Neural progenitor cell (in vitro differentiated cells): ENCODE results near the gene PYDC1. TPM values are rescaled to one million over a fixed set of nuclear protein-coding genes. Genes with fewer than 3 reads are reported as not detected.

ENCODE experiments used
- DNase-seq: peaks from one replicate; pipeline ENCODE4 v3.0.0-alpha.2; 2016; ENCODE audit warnings: low spot score
- H2AFZ ChIP-seq: fragments of 200-600 bp; sonication (generic); replicated peaks from 2 replicates; pipeline ENCODE4 v1.6.1; 2016; ENCODE audit warnings: antibody characterized with exemption
- H3F3A ChIP-seq: fragments of 200-600 bp; sonication (generic); 2 replicates; pipeline ENCODE4 v1.6.1; 2016; ENCODE audit warnings: antibody characterized with exemption, low read depth
- H3K27ac ChIP-seq: fragments of 200-600 bp; sonication (generic); 2 replicates; pipeline ENCODE4 v1.5.1; 2016; ENCODE audit warnings: mild to moderate bottlenecking
- H3K27me3 ChIP-seq: fragments of 200-600 bp; sonication (generic); 2 replicates; pipeline ENCODE4 v1.6.1; 2016; ENCODE audit warnings: mild to moderate bottlenecking, moderate library complexity
- H3K36me3 ChIP-seq: fragments of 200-600 bp; sonication (generic); 2 replicates; pipeline ENCODE4 v1.5.1; 2016
- H3K4me1 ChIP-seq: fragments of 200-600 bp; sonication (generic); 2 replicates; pipeline ENCODE4 v1.6.1; 2016; ENCODE audit warnings: mixed run types
- H3K4me2 ChIP-seq: fragments of 200-600 bp; sonication (generic); 2 replicates; pipeline ENCODE4 v1.6.1; 2016
- H3K4me3 ChIP-seq: fragments of 200-600 bp; sonication (generic); 2 replicates; pipeline ENCODE4 v1.5.1; 2016
- H3K79me2 ChIP-seq: fragments of 200-600 bp; sonication (generic); 2 replicates; pipeline ENCODE4 v1.6.1; 2016; ENCODE audit warnings: low read depth
- H3K9ac ChIP-seq: fragments of 200-600 bp; sonication (generic); 2 replicates; pipeline ENCODE4 v1.6.1; 2016
- H3K9me3 ChIP-seq: fragments of 200-600 bp; sonication (generic); 2 replicates; pipeline ENCODE4 v1.5.1; 2016; ENCODE audit warnings: low read depth
- H4K20me1 ChIP-seq: fragments of 200-600 bp; sonication (generic); 2 replicates; pipeline ENCODE4 v1.6.1; 2016; ENCODE audit warnings: low read depth
- H3K27ac Mint-ChIP-seq: 3 replicates; pipeline ENCODE4 v1.8.0; 2021; ENCODE audit warnings: mixed read lengths
- H3K27me3 Mint-ChIP-seq: 2 replicates; pipeline ENCODE4 v1.8.0; 2022; ENCODE audit warnings: low read depth, mild to moderate bottlenecking, inconsistent platforms, moderate library complexity, mixed read lengths; ENCODE audit not compliant: insufficient read depth
- H3K36me3 Mint-ChIP-seq: 3 replicates; pipeline ENCODE4 v1.8.0; 2021; ENCODE audit warnings: mixed read lengths
- H3K4me1 Mint-ChIP-seq: 3 replicates; pipeline ENCODE4 v1.8.0; 2021; ENCODE audit warnings: mixed read lengths
- H3K4me3 Mint-ChIP-seq: 3 replicates; pipeline ENCODE4 v1.8.0; 2021; ENCODE audit warnings: mild to moderate bottlenecking, moderate library complexity, mixed read lengths
- H3K9me3 Mint-ChIP-seq: 3 replicates; pipeline ENCODE4 v1.8.0; 2020; ENCODE audit warnings: mixed read lengths
- EZH2 ChIP-seq: fragments of 200-600 bp; sonication (generic); IDR thresholded peaks from 2 replicates; pipeline ENCODE4 v1.6.1; 2017; ENCODE audit warnings: antibody characterized with exemption, mild to moderate bottlenecking, moderate library complexity
- EZH2phosphoT487 ChIP-seq: fragments of 200-600 bp; sonication (generic); IDR thresholded peaks from 2 replicates; pipeline ENCODE4 v1.6.1; 2017; ENCODE audit warnings: antibody characterized with exemption
- total RNA-seq: library from RNA; depleted of rRNA; stranded (reverse); fragments of >200 nt; gene quantifications from 2 replicates; pipeline ENCODE4 v1.2.3, GENCODE V29; 2015; ENCODE audit warnings: low replicate concordance
- TF ChIP-seq, protein P1 (sequence below): fragments of 200-600 bp; sonication (generic); IDR thresholded peaks from 2 replicates; pipeline ENCODE4 v1.5.1; 2017; ENCODE audit warnings: antibody characterized with exemption, mild to moderate bottlenecking

PYDC1 gene
- total RNA-seq, 1 donor from 2014 or later, result not detected

- H3K27me3 Mint-ChIP-seq, result peaks cover 4% of the 10 kb centered on the region
- Histone ChIP-seq H3K4me1 (no peaks in the 10 kb centered on the region), H4K20me1 (no peaks in the 10 kb centered on the region), H3K79me2 (no peaks in the 10 kb centered on the region), H3K9me3 (no peaks in the 10 kb centered on the region), H3F3A (no peaks in the 10 kb centered on the region), H3K4me2 (no peak overlapping the region), H3K9ac (no peak overlapping the region), H3K36me3 (no peaks in the 10 kb centered on the region), H3K27ac (no peak overlapping the region), H3K4me3 (no peak overlapping the region), H3K27me3 (no peaks in the 10 kb centered on the region), H2AFZ (no peak overlapping the region)
- no peaks in the 10 kb centered on the region for H3K36me3 Mint-ChIP-seq
- no peak overlapping the region for H3K27ac Mint-ChIP-seq
- no peaks in the 10 kb centered on the region for H3K4me1 Mint-ChIP-seq
- no peaks in the 10 kb centered on the region for H3K9me3 Mint-ChIP-seq
- no peak for DNase-seq
- no peak overlapping the region for H3K4me3 Mint-ChIP-seq
- no peak for TF ChIP-seq EZH2phosphoT487
- no peak for TF ChIP-seq EZH2
- TF ChIP-seq, protein P1, sequence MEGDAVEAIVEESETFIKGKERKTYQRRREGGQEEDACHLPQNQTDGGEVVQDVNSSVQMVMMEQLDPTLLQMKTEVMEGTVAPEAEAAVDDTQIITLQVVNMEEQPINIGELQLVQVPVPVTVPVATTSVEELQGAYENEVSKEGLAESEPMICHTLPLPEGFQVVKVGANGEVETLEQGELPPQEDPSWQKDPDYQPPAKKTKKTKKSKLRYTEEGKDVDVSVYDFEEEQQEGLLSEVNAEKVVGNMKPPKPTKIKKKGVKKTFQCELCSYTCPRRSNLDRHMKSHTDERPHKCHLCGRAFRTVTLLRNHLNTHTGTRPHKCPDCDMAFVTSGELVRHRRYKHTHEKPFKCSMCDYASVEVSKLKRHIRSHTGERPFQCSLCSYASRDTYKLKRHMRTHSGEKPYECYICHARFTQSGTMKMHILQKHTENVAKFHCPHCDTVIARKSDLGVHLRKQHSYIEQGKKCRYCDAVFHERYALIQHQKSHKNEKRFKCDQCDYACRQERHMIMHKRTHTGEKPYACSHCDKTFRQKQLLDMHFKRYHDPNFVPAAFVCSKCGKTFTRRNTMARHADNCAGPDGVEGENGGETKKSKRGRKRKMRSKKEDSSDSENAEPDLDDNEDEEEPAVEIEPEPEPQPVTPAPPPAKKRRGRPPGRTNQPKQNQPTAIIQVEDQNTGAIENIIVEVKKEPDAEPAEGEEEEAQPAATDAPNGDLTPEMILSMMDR, result no peak
Observed at GRCh38 chr16:31260136-31260931, 43.4 kb upstream of the PYDC1 start.

GRCh38 chr16:31258366-31258765 lies 41.4 kb upstream of the PYDC1 start:
- no peaks in the 10 kb centered on the region for H3K36me3 Mint-ChIP-seq
- no peaks in the 10 kb centered on the region for H3F3A ChIP-seq
- H4K20me1 ChIP-seq, result no peaks in the 10 kb centered on the region
- H3K27me3 ChIP-seq, result no peaks in the 10 kb centered on the region
- TF ChIP-seq EZH2phosphoT487 (no peak), EZH2 (no peak)
- TF ChIP-seq, protein P1, result no peak
- no peak overlapping the region for H3K4me3 Mint-ChIP-seq
- no peak for DNase-seq
- no peaks in the 10 kb centered on the region for H3K4me1 ChIP-seq
- no peak overlapping the region for H2AFZ ChIP-seq
- no peak overlapping the region for H3K27ac Mint-ChIP-seq
- H3K9me3 Mint-ChIP-seq, result no peaks in the 10 kb centered on the region
- H3K36me3 ChIP-seq, result no peaks in the 10 kb centered on the region
- no peak overlapping the region for H3K4me3 ChIP-seq
- H3K9ac ChIP-seq, result no peak overlapping the region
- no peak overlapping the region for H3K4me2 ChIP-seq
- no peaks in the 10 kb centered on the region for H3K9me3 ChIP-seq
- H3K79me2 ChIP-seq, result no peaks in the 10 kb centered on the region
- peaks cover 6% of the 10 kb centered on the region for H3K27me3 Mint-ChIP-seq
- no peak overlapping the region for H3K27ac ChIP-seq
- no peaks in the 10 kb centered on the region for H3K4me1 Mint-ChIP-seq

- Histone ChIP-seq H4K20me1 (no peaks in the 10 kb centered on the region), H3K79me2 (no peaks in the 10 kb centered on the region), H3K27me3 (no peaks in the 10 kb centered on the region), H3K27ac (no peak overlapping the region), H3F3A (no peaks in the 10 kb centered on the region), H3K9ac (no peak overlapping the region), H3K4me1 (no peaks in the 10 kb centered on the region), H3K36me3 (no peaks in the 10 kb centered on the region), H3K9me3 (no peaks in the 10 kb centered on the region), H3K4me3 (no peak overlapping the region), H2AFZ (no peak overlapping the region), H3K4me2 (no peak overlapping the region)
- Mint-ChIP-seq H3K4me3 (no peak overlapping the region), H3K4me1 (no peaks in the 10 kb centered on the region), H3K9me3 (no peaks in the 10 kb centered on the region), H3K27ac (no peak overlapping the region), H3K36me3 (no peaks in the 10 kb centered on the region), H3K27me3 (peaks cover 4% of the 10 kb centered on the region)
- no peak for TF ChIP-seq EZH2phosphoT487
- no peak for DNase-seq
Observed at GRCh38 chr16:31256466-31256865, 39.5 kb upstream of the PYDC1 start.

DNA sequence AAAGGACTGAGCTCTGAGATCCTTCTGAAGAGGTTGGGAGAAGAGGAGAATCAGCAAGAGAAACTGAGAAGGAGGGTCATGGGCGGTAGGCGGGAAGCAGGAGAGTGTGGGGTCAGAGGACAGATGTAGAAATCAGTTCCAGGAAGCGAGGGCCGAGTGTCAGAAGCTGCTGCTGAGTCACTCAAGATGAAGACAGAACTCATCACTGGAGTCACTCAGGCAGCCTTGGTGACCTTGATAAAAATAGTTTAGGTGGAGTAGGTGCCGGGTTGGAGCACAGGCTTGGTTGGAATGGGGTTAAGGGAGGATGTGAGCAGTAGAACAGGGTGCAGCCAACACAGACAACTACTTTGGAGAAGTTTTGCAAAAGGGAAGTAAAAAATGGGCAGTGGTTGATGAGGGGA lies 36.7 kb upstream of the PYDC1 start:
- H3K36me3 ChIP-seq, result no peaks in the 10 kb centered on the region
- H2AFZ ChIP-seq, result no peak overlapping the region
- H4K20me1 ChIP-seq, result no peaks in the 10 kb centered on the region
- H3K4me3 ChIP-seq, result no peak overlapping the region
- Mint-ChIP-seq H3K36me3 (no peaks in the 10 kb centered on the region), H3K27me3 (peaks cover 7% of the 10 kb centered on the region), H3K4me1 (no peaks in the 10 kb centered on the region), H3K4me3 (no peak overlapping the region), H3K9me3 (no peaks in the 10 kb centered on the region), H3K27ac (no peak overlapping the region)
- H3F3A ChIP-seq, result no peaks in the 10 kb centered on the region
- no peaks in the 10 kb centered on the region for H3K27me3 ChIP-seq
- H3K27ac ChIP-seq, result no peak overlapping the region
- H3K79me2 ChIP-seq, result no peaks in the 10 kb centered on the region
- H3K4me2 ChIP-seq, result no peak overlapping the region
- no peaks in the 10 kb centered on the region for H3K4me1 ChIP-seq
- no peak overlapping the region for H3K9ac ChIP-seq
- TF ChIP-seq EZH2phosphoT487 (no peak), EZH2 (no peak)
- TF ChIP-seq, protein P1, result no peak
- H3K9me3 ChIP-seq, result no peaks in the 10 kb centered on the region
- DNase-seq, result no peak
